Measurements from ENCODE around the gene XXYLT1.

XXYLT1 gene

GRCh38 chr3:195072916-195073564 lies 197.9 kb downstream of the XXYLT1 start:
- no peak for DNase-seq

DNA sequence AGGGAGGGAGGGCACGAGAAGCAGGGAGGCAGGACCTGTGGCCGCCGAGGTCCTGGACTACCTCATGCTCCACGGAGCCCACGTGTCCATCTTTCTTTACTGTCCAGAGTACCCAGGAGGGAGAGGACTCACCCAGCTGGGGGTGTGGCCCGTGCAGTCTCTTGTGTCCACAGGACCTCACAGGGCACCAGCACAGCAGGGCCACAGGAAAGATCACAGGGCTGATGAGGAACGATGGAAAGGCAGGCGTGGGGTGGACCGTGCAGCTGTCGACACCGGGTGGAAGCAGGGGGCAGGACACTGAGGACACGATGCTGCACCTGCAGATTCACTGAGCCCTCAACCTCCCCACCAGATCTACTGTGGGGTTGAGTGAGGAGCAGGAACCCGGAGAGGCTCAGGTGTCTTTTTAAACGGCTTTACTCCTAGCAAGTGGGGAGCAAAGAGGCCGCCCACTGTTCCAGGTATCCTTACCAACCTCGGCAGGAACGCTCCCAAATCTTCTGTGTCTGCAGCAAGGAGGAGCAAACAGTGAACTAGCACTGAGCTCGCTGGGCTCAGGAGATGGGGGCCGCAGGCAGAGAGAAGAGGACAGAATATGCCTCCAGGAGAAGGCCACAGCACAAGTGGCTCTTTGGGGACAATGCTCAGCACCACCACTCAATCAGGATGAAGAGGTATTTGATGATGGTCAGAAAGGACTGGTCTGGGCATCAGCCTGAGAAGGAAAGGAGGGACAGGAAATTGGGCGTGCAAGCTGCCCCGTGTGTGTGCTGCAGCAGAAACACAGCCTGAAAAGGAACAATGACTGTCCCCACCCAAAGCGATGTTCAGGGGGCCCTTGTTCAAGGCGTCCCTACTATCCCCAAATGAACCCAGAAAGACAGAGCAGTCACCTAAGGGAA lies 198.8 kb downstream of the XXYLT1 start:
- no peak for DNase-seq

- DNase-seq = no peak
Observed at GRCh38 chr3:195071011-195071728, 199.8 kb downstream of the XXYLT1 start.

DNA sequence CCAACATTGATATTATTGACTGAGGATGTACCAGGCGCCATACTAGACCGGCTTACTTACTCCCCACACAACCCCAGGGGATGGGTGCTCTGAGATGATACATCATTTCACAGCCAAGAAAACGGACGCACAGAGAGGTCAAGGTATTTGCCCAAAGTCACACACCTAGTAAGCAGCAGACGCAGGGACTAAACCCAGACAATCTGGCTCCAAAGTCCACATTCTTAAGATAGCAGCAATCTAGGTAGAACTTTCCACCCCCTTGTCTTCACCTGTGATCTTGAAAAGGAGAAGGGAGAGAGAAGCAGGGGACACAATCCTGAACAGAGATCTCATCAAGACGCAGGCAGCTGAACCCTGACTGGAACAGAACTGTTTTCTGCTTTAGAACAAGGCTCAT lies 200.6 kb downstream of the XXYLT1 start:
- no peak for DNase-seq

DNA sequence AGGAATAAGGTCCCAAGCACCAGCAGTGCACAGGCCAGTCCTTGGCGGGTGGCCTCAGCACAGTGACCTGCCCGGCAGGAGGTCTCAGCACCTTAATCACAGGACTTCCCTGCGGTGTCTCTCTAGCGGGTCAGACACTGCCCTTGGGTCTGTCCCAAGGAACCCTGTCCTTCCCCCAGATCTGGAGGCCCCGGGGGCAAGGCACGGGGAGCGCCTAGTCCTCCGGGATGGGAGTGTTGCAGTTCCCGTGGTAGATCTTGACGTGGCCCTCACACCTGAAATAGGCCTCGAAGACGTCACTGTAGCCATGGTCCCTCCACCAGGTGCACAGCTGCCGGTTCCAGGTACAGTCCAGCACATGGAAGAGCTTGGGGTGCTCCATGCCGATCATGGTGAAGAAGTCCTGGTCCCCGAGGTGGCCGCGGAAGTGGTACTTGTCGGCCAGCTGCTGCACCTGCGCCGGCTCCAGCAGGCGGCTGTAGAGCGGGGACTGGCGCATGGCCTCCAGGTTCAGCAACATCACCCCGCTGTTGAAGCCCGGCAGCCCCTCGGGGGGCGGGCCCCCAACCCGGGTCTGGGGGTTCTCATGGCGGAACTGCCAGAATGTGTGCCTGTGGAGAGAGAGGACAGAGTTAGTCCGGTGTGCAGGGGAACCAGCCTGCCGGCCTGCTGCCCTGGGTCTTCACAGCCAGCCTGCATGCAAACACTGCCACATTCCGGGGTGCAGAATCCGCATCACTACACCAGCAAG lies 201.3 kb downstream of the XXYLT1 start:
- no peak for DNase-seq

DNA sequence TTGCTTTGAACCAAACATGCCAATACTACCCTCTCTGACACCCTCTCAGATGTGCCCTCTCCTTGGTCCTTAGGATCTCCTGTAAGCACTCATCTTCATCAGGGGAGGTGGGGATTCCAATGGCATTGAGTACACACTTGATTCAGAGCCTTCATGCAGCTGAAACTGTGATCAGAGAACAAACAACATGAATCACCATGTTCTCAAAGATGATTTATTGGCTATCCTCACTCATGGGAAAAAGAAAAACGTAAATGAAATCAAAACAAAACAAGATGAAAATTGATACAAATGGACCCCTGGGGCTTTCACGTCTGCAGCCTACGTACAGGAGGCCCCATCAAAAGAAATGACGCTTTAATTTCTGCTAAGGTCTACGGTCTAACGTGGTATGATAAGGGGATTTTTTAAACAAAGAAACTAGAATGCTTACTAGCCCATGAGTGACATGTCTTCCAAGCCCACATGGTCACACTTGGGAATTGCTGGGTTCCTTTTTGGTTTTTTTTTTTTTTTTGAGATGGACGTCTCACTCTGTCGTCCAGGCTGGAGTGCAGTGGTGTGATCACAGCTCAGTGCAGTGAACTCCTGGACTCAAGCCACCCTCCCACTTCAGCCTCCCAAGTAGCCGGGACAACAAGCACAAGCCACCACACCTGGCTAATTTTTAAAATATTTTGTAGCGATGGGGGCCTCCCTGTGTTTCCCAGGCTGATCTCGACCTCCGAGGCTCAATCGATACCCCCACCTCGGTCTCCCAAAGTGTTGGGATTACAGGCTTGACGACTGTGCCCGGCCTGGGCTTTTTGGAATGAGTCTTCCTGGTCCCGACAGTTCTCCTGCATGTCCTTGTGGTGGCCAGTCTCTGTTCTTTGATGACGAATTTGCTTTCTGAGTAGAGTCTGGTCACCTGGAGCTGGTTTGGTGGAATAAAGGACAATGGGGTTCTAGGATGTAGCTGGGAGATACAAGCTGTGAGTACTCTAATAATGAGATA lies 202.6 kb downstream of the XXYLT1 start:
- DNase-seq = peak; percentile 13

DNA sequence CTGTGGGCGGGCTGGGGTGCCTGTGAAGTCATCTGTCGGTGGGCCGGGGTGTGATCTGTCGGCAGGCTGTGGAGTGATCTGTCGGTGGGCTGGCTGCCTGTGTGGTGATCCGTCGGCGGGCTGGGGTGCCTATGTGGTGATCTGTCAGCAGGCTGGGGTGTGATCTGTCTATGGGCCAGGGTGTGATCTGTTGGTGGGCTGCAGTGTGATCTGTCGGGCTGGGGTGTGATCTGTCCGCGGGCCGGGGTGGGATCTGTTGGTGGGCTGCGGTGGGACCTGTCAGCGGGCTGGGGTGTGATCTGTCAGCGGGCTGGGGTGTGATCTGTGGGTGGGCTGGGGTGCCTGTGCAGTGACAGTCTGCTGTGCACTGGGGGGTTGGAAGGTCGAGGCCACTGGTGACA lies 204.5 kb downstream of the XXYLT1 start:
- no peak for DNase-seq

DNA sequence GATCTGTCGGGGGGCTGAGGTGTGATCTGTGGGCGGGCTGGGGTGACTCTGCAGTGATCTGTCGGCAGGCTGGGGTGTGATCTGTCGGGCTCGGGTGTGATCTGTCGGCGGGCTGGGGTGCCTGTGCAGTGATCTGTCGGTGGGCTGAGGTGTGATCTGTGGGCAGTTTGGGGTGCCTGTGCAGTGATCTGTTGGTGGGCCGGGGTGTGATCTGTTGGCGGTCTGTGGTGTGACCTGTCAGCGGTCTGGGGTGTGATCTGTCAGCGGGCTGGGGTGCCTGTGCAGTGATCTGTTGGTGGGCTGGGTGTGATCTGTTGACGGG lies 205.1 kb downstream of the XXYLT1 start:
- DNase-seq = no peak

- DNase-seq = no peak
Observed at GRCh38 chr3:195065142-195065863, 205.7 kb downstream of the XXYLT1 start.

- DNase-seq = no peak
Observed at GRCh38 chr3:195064300-195064931, 206.5 kb downstream of the XXYLT1 start.

DNA sequence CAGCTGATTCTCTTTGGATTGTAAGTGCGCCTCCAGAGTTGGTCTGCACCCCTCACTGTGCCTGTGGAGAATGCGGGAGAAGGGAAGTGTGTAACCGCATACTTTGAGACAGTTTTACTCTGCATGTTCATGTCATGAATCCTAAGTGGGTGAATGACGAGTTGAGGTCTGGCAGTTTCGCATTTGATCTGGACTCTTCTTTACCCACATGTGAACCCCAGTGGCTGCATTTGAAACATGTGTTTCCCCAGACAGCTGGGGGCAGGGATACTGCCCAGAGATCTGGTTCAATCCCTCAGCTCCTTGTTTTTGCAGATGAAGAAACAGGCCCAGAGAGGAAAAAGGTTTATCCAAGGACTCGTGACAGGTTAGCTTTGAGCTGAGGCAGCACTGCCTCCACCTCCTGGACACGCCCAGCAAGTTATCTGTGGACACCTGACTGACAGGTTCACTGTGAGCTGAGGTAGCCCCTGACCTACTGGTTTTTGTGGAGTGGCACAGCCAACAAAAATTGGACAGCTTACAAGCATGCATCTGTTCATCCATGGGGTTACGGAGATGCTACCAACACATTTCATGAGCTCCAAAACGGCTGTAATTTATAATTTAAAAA lies 207.3 kb downstream of the XXYLT1 start:
- no peak for DNase-seq

GRCh38 chr3:195062866-195063540 lies 208.0 kb downstream of the XXYLT1 start:
- no peak for DNase-seq

DNA sequence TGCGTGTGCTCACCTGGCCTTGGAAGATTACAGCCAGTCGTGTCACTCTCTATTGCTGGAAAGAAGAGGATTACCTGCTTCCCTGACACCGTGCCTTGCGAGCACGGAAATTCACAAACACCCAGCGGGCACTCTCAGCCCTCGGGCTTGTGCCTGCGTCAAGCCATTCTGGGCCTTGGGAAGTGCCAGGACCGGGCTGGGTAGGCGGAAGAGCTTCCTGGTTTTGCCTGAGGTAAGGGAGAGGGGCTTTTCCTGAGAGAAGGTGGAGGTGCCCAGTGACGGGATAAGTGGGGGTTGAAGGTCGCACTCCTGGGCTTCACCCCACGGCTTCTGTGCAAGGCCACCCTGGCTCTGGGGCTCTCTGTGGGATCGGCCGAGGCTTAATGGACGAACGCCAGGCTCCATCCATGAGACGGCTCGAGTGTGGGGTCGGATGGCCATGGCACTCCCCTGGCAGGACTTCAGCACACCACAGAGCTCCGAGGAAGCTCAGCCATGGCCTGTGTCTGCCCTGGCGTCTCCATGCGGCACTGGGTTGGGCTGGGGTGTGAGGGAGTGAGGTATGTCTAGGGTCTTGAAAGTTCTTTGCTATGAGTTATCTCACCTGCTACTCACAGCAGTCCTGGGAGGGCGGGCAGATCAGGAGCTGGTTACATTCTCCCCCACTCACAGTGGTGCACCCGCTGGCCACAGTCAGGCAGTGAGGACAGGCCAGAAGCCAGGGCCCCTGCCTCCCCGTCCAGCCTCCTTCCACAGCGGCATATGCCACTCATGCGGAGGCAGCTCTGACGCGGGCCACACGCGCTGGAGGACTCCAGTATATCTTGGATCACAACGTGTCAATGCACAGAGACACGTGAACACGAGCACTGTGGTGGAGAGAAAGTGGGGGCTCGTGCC lies 209.0 kb downstream of the XXYLT1 start:
- no peak for DNase-seq

DNA sequence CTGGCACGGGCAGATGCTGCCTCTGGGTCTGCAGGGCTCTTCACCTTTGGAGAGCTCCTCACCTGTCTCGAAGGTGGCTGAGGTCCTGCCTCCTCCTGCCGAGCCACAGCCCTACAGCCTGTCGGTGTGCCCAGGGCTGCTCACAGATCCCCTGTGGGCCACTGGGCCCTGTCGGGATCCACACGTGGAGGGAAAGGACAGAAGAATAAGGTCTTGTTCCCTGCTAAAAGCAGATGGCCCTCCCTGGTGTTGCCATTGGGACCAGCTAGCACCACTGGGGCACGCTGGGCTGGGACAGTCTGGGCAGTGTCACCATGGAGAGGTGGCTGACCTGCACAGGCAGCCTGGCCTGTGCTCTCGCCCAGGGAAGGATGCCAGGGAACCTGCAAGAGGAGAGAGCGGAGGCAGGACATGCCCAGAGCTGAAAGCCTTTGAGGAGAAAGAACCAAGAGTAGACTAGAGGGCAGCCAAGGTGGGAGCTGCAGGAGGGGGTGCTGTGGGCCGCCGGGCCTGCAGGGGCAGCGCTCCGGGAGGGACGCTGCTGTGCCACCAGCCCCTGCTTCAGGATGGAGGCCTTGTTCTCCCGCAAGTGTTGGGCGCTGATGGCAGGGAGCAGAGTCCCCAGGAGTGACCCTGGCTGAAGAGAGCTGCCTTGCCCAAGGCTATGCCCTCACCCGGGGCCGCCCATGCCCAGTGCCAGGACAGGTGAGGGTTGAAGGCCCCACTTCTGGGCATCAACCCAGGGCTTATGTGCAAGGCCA lies 210.2 kb downstream of the XXYLT1 start:
- no peak for DNase-seq

- DNase-seq = no peak
Observed at GRCh38 chr3:195060217-195060481, 210.8 kb downstream of the XXYLT1 start.

DNA sequence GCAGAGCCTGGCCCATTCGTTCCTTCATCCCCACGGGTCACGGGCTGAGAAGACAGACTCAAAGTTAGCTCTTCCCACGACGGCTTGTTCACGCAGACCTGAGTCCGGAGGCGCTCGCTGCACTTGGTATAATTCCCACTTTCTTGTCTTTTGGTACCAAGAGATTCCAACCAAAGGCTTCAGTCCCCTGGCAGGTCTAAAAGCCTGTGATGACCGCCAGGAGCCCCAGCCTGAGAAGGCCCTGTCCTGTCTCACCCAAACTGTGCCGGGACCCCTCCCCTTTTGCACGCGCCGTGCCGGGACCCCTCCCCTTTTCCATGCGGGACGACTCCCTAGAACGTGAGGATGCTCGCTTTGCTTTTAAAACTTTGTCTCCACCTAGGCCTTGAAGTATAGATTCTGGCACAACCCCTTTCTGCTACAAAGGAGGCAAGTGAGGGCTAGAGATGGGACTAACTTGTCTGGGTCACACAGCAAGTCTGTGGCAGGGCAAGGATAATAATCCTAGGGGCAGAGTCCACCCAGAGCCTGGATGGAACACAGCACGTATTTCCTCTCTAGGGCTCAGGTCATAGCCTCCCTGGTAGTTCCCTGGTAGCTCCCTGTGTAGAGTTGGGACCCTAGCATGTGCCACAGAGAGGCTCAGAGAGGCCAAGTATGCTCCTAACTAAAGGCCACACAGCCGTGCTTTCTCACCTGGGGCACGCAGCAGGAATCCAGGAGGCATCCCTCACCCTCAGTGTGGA lies 211.3 kb downstream of the XXYLT1 start:
- no peak for DNase-seq

DNA sequence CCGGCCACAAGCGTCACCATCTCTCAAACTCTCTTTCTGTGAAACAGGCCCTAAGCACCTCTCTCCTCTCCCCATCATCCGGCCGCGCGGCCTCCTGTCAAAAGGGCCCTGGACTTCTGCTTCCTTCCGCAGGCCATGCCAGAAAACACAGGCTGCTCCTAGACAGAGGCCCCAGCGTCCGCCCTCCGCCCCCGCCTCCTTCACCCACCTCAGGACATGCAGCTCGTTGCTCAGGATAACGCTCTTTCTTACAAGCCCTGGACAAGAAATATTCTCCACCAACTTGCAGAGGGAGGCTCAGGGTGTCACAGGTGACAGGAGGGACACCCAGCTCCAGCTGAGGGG lies 212.0 kb downstream of the XXYLT1 start:
- no peak for DNase-seq

Measured in fibroblast of skin of right quadriceps (primary cell).